ENCODE measurements around the gene C1orf216.
"Not testable (repeated sequence)": the region's sequence is repeated elsewhere in the genome, so short reads cannot be mapped to it uniquely, and the experiment has no call there.

Gene C1orf216

GRCh38 chr1:35718492-35719336, at the start of gene C1orf216:
C1orf216 (minus strand) TSS chr1:35718884; CDS start chr1:35716321, 2,563 bp downstream.
- DNase-seq, result peak; percentile 50

- no peak for DNase-seq
Observed at GRCh38 chr1:35764283-35764682, 45.6 kb upstream of the C1orf216 start.

GRCh38 chr1:35763201-35763600, 44.5 kb upstream of the C1orf216 start:
- DNase-seq, result no peak

GRCh38 chr1:35762141-35762540, 43.5 kb upstream of the C1orf216 start:
- DNase-seq, result no peak

- DNase-seq, result no peak
Observed at GRCh38 chr1:35756064-35756463, 37.4 kb upstream of the C1orf216 start.

GRCh38 chr1:35753626-35754260, 35.1 kb upstream of the C1orf216 start:
- DNase-seq, result no peak

- DNase-seq, result no peak
Observed at GRCh38 chr1:35748326-35748725, 29.6 kb upstream of the C1orf216 start.

GRCh38 chr1:35745124-35745730, 26.5 kb upstream of the C1orf216 start:
- DNase-seq, result no peak

GRCh38 chr1:35737120-35737519, 18.4 kb upstream of the C1orf216 start:
- DNase-seq, result no peak

GRCh38 chr1:35727434-35728040, 8.9 kb upstream of the C1orf216 start:
- no peak for DNase-seq

- DNase-seq, result peak; percentile 20
Observed at GRCh38 chr1:35726450-35727433, 8.1 kb upstream of the C1orf216 start.

GRCh38 chr1:35725596-35725995, 6.9 kb upstream of the C1orf216 start:
- DNase-seq, result no peak

GRCh38 chr1:35717911-35718476, 690 bp downstream of the C1orf216 start:
- DNase-seq, result no peak

GRCh38 chr1:35715568-35716002, 3.1 kb downstream of the C1orf216 start:
- DNase-seq, result peak; percentile 60

- no peak for DNase-seq
Observed at GRCh38 chr1:35714921-35715567, 3.6 kb downstream of the C1orf216 start.

- not testable (repeated sequence) for DNase-seq
Observed at GRCh38 chr1:35711098-35711497, 7.6 kb downstream of the C1orf216 start.

- DNase-seq, result no peak
Observed at GRCh38 chr1:35708952-35709351, 9.7 kb downstream of the C1orf216 start.

- DNase-seq, result no peak
Observed at GRCh38 chr1:35708441-35708921, 10.2 kb downstream of the C1orf216 start.

GRCh38 chr1:35707601-35708440, 10.9 kb downstream of the C1orf216 start:
- no peak for DNase-seq
